Measurements from ENCODE around the gene WSCD2. TPM values are rescaled to one million over a fixed set of nuclear protein-coding genes. Genes with fewer than 3 reads are reported as not detected.

Gene WSCD2
- total and polyA plus RNA-seq, 12 donors, result 0.01 to 2.8 (median 0.44) TPM; not detected in 3

DNA sequence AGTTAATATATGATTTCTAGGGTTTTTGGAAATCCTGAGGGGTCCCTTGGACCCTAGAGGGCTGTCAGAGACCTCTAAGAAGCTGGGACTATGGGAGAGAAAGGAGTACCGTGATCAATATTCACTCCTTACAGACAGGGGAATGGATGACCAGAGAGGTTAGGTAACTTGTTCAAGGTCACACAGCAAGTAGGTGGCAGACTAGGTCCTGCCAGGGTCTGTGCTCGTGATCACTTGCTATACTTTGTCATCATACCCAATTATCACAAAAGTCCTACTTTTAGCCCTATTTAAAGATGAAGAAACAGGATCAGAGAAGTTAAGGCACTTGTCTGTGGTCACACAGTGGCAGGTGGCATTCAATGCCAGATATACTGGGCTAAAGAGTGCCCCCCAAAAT is 42.9 kb downstream of the WSCD2 start:
- TF ChIP-seq, protein P1, sequence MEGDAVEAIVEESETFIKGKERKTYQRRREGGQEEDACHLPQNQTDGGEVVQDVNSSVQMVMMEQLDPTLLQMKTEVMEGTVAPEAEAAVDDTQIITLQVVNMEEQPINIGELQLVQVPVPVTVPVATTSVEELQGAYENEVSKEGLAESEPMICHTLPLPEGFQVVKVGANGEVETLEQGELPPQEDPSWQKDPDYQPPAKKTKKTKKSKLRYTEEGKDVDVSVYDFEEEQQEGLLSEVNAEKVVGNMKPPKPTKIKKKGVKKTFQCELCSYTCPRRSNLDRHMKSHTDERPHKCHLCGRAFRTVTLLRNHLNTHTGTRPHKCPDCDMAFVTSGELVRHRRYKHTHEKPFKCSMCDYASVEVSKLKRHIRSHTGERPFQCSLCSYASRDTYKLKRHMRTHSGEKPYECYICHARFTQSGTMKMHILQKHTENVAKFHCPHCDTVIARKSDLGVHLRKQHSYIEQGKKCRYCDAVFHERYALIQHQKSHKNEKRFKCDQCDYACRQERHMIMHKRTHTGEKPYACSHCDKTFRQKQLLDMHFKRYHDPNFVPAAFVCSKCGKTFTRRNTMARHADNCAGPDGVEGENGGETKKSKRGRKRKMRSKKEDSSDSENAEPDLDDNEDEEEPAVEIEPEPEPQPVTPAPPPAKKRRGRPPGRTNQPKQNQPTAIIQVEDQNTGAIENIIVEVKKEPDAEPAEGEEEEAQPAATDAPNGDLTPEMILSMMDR (IDR thresholded peaks at IDR 0.05), result no peak
- no peaks in the 10 kb centered on the region for H3K36me3 ChIP-seq
- 79% methylated on average over 2 of the region's 2 CpGs for WGBS, 2 donors
- no peak overlapping the region for H3K27ac ChIP-seq
- DNase-seq, result no peak
- intact Hi-C loops (cut with DNase I), result no loop called here
- H3K27me3 ChIP-seq, result peaks cover 0 to 36% (median 20%) of the 10 kb centered on the region in 7 donors
- no peaks in the 10 kb centered on the region for H3K4me1 ChIP-seq
- no peak overlapping the region for H3K4me3 ChIP-seq
- peaks cover 0 to 9% (median 0%) of the 10 kb centered on the region in 11 donors for H3K9me3 ChIP-seq
- no peak for ATAC-seq

DNA sequence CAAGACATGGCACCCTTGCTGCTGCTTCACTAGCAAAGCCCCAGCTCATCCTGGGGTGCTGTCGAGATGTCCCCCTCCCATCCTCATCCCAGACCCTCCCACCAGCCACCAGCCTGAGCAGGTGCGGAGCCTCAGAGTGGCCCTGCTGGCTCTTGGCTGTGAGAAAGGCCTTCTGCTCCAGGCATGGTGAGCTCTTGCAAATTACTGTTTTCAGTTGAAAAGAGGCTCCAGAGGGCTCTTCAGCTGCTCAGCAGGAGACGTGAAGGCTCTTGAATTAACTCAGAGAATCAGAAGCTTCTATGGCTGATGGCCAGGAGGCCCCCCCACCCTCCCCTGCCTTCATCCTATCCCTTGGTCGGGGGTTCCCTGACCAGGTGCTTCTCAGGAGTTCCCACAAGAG is 44.1 kb downstream of the WSCD2 start:
- H3K27ac ChIP-seq, result no peak overlapping the region

DNA sequence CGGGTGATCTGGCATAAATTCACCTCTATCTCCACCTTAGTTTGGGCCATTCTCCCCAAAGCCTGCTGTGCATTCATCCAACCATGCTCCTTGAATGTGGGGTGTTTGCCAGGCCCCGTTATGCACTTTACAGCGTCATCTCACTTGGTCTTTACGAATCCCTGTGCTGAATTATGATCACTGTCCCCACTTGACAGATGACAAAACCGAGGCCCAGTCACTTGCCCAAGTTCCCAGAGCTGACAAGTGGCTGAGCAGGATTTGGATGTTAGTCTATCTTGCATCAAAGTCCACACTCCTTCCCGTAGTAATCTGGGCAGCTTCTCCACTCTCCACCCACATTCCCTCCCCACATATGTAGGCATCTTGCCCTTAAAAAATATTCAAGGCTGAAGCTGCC is 44.8 kb downstream of the WSCD2 start:
- no peak overlapping the region for H3K27ac ChIP-seq
- H3K4me1 ChIP-seq, result no peaks in the 10 kb centered on the region
- H3K36me3 ChIP-seq, result no peaks in the 10 kb centered on the region
- H3K4me3 ChIP-seq, result no peak overlapping the region
- H3K27me3 ChIP-seq, result peaks cover 0 to 29% (median 12%) of the 10 kb centered on the region in 7 donors
- TF ChIP-seq, protein P1 (IDR thresholded peaks at IDR 0.05), result no peak
- DNase-seq (no peak), ATAC-seq (no peak)
- WGBS, 2 donors, result 69 to 70% methylated on average over 6 of the region's 6 CpGs
- intact Hi-C loops (cut with DNase I), result no loop called here
- H3K9me3 ChIP-seq, result peaks cover 0 to 18% (median 0%) of the 10 kb centered on the region in 11 donors

More for the DNA sequence above, 44.1 kb downstream of the WSCD2 start:
- peaks cover 0 to 31% (median 13%) of the 10 kb centered on the region in 7 donors for H3K27me3 ChIP-seq
- H3K4me1 ChIP-seq, result no peaks in the 10 kb centered on the region
- WGBS, 2 donors, result 36 to 38% methylated on average over 4 of the region's 4 CpGs
- H3K36me3 ChIP-seq, result no peaks in the 10 kb centered on the region
- intact Hi-C loops (cut with DNase I), result no loop called here
- H3K9me3 ChIP-seq, result peaks cover 0 to 17% (median 0%) of the 10 kb centered on the region in 11 donors
- ATAC-seq (no peak), DNase-seq (no peak)
- no peak overlapping the region for H3K4me3 ChIP-seq
- TF ChIP-seq, protein P1 (IDR thresholded peaks at IDR 0.05), result no peak

DNA sequence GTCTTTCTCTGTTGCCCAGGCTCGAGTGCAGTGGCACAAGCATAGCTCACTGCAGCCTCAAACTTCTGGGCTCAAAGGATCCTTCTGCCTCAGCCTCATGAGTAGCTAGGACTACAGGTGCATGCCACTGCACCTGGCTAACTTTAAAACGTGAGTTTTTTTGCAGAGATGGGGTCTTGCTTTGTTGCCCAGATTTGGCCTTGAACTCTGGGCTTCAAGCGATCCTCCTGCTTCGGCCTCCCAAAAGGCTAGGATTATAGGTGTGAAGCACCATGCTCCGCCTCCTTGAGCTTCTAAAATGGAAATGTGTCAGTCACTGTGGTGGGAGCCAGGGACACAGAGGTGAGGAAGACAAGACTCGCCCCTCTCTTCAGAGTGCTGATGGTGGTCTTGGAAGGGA is 45.6 kb downstream of the WSCD2 start:
- ATAC-seq (no peak), DNase-seq (no peak)
- TF ChIP-seq, protein P1 (IDR thresholded peaks at IDR 0.05), result no peak
- Histone ChIP-seq H3K9me3 (peaks cover 0 to 18% (median 0%) of the 10 kb centered on the region in 11 donors), H3K27ac (no peak overlapping the region), H3K36me3 (no peaks in the 10 kb centered on the region), H3K27me3 (peaks cover 0 to 21% (median 8%) of the 10 kb centered on the region in 7 donors), H3K4me1 (no peaks in the 10 kb centered on the region), H3K4me3 (no peak overlapping the region)
- 71 to 76% methylated on average over 6 of the region's 6 CpGs for WGBS, 2 donors
- intact Hi-C loops (cut with DNase I), result no loop called here

All from heart right ventricle (tissue), 16 donors.